HL-60 (cell line): ENCODE measurements around the gene SHISA8.
A peak's percentile ranks its signal among the peaks of the same experiment; 100 is the strongest.

Source experiments
- DNase-seq, 2 experiments: peaks; one replicate each; pipeline ENCODE4 v3.0.0-alpha.2; 2010 to 2020; ENCODE audit warnings: low read depth in 1 of 2, low spot score in 1 of 2
- H3K27ac ChIP-seq: fragments of 250-450 bp; sonication (Bioruptor Pico); replicated peaks from 2 replicates; pipeline ENCODE4 v1.5.1; 2020; ENCODE audit warnings: mild to moderate bottlenecking, moderate library complexity
- H3K27me3 ChIP-seq: fragments of 250-450 bp; sonication (Bioruptor Pico); 2 replicates; pipeline ENCODE4 v1.5.1; 2021; ENCODE audit warnings: mild to moderate bottlenecking, moderate library complexity; ENCODE audit not compliant: insufficient read depth, poor library complexity, severe bottlenecking
- H3K4me3 ChIP-seq: replicated peaks from 2 replicates; pipeline ENCODE4 v1.5.1; 2011; ENCODE audit warnings: mild to moderate bottlenecking, control low read depth, low read length; ENCODE audit not compliant: insufficient read depth
- CTCF ChIP-seq: IDR thresholded peaks from one replicate; pipeline ENCODE4 v1.5.1; 2011; ENCODE audit warnings: low read length, control low read depth, inconsistent platforms; ENCODE audit not compliant: insufficient read depth
- GABPA ChIP-seq: IDR thresholded peaks from 2 replicates; pipeline ENCODE4 v1.6.1; 2012; ENCODE audit warnings: low read depth
- POLR2AphosphoS5 ChIP-seq: IDR thresholded peaks from 2 replicates; pipeline ENCODE4 v1.6.1; 2012; ENCODE audit warnings: low read depth
- REST ChIP-seq: IDR thresholded peaks from 2 replicates; pipeline ENCODE4 v1.6.1; 2012; ENCODE audit warnings: low read depth; ENCODE audit not compliant: insufficient replicate concordance
- SPI1 ChIP-seq: IDR thresholded peaks from 2 replicates; pipeline ENCODE4 v1.6.1; 2012; ENCODE audit warnings: low read depth, mild to moderate bottlenecking, borderline replicate concordance

The SHISA8 gene

GRCh38 chr22:41946629-41947423, 32.0 kb upstream of the SHISA8 start, which contains the start of gene CENPM:
CENPM (minus strand) TSS chr22:41947152; CDS start chr22:41947076, 76 bp downstream.
- Histone ChIP-seq H3K27me3 (no peaks in the 10 kb centered on the region), H3K4me3 (peak within 1 kb of the TSS; percentile 72), H3K27ac (peak within 1 kb of the TSS; percentile 89)
- TF ChIP-seq POLR2AphosphoS5 (peak; percentile 48; the same call in 1 of the 2 replicates), GABPA (no peak)
- DNase-seq = peak; percentile 89 to 97

DNA sequence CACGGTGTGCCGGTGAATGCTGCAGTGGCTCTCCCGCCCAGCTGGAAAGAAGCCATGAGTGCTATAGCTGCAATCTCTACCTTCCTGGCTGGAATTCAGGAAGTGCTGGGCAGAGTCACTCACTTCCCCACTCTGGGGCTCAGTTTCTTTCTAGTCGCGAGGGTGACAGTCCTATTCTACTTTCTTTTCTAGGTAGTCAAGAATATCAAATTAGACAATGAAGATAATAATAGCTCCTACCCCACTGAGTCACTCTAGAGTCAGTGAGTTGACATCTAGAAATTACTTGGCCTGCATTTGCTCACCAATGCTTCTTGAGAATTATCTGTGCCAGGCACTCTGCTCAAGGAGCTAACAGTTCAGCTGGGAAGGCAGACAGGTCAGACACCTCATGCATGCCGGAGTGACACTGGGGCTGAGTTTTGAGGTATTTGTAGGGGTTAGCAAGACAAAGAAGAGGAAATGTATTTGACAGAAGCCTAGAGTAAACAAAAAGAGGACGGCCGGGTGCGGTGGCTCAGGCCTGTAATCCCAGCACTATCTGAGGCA, 28.9 kb upstream of the SHISA8 start:
- TF ChIP-seq CTCF (no peak), GABPA (no peak), REST (no peak), SPI1 (peak; percentile 66; the same call in 1 of the 2 replicates)
- no peak overlapping the region for H3K27ac ChIP-seq
- no peaks in the 10 kb centered on the region for H3K27me3 ChIP-seq
- H3K4me3 ChIP-seq = no peak overlapping the region
- DNase-seq = no peak

GRCh38 chr22:41940832-41941765, 26.2 kb upstream of the SHISA8 start:
- Histone ChIP-seq H3K4me3 (no peak overlapping the region), H3K27me3 (no peaks in the 10 kb centered on the region), H3K27ac (no peak overlapping the region)
- peak; percentile 65 to 72 for DNase-seq
- no peak for TF ChIP-seq POLR2AphosphoS5
- peak; percentile 85 for TF ChIP-seq CTCF
- no peak for TF ChIP-seq GABPA

- no peak for DNase-seq
- H3K27ac ChIP-seq = no peak overlapping the region
These were observed 25.3 kb upstream of the SHISA8 start for GRCh38 chr22:41939981-41940831.

DNA sequence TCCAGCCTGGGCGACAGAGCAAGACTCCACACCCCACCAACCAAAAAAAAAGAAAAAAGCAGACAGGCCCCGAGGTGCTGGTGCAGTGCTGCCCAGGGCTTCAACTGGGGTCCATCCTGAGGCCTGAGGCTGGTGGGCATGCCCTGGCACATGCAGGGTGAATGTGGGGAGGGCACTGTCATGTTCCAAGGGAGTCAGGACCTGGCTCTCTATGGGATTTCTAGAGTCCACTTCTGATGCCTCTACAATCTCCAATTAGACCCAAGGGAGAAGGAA, 22.0 kb upstream of the SHISA8 start:
- Histone ChIP-seq H3K27ac (no peak overlapping the region), H3K4me3 (no peak overlapping the region), H3K27me3 (no peaks in the 10 kb centered on the region)
- no peak for DNase-seq
- TF ChIP-seq CTCF = no peak
- TF ChIP-seq REST = no peak
- TF ChIP-seq GABPA = no peak
- TF ChIP-seq SPI1 = no peak
- TF ChIP-seq POLR2AphosphoS5 = no peak; the same call in 1 of the 2 replicates

More at GRCh38 chr22:41939981-41940831, 25.3 kb upstream of the SHISA8 start:
- no peaks in the 10 kb centered on the region for H3K27me3 ChIP-seq
- TF ChIP-seq GABPA = no peak
- no peak overlapping the region for H3K4me3 ChIP-seq
